ENCODE results near the gene PAGR1.

DNA sequence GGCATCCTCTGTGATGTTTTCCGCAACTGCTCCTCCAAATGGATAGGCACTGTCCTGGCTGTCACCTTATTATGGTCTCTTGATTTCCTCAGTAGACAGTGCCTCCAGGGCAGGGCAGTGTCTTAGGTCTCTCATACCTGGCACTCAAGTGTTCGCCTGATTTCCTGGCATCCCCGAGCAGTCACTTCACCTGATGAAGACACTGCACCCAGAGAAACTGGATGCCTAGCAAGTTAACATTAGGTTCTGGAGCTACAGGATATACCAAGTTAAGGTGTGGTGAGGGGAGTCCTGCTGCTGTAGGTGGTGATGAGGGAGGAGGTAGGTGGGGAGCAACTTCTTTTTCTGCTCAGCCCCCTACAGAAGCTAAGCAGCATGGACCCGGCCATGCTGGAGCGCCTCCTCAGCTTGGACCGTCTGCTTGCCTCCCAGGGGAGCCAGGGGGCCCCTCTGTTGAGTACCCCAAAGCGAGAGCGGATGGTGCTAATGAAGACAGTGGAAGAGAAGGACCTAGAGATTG, 13.5 kb upstream of the PAGR1 start:
- no peak for TF ChIP-seq POLR2AphosphoS5 (IDR thresholded peaks at IDR 0.05)
- TF ChIP-seq, protein P1, sequence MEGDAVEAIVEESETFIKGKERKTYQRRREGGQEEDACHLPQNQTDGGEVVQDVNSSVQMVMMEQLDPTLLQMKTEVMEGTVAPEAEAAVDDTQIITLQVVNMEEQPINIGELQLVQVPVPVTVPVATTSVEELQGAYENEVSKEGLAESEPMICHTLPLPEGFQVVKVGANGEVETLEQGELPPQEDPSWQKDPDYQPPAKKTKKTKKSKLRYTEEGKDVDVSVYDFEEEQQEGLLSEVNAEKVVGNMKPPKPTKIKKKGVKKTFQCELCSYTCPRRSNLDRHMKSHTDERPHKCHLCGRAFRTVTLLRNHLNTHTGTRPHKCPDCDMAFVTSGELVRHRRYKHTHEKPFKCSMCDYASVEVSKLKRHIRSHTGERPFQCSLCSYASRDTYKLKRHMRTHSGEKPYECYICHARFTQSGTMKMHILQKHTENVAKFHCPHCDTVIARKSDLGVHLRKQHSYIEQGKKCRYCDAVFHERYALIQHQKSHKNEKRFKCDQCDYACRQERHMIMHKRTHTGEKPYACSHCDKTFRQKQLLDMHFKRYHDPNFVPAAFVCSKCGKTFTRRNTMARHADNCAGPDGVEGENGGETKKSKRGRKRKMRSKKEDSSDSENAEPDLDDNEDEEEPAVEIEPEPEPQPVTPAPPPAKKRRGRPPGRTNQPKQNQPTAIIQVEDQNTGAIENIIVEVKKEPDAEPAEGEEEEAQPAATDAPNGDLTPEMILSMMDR (IDR thresholded peaks at IDR 0.05), result no peak
- no peak for TF ChIP-seq POLR2A (IDR thresholded peaks at IDR 0.05; ENCODE audit: low read depth)
- TF ChIP-seq EP300 (IDR thresholded peaks at IDR 0.05), result no peak

Measured in esophagus muscularis mucosa (tissue), 4 donors.